ENCODE data around the gene ATP2C2.

The ATP2C2 gene

DNA sequence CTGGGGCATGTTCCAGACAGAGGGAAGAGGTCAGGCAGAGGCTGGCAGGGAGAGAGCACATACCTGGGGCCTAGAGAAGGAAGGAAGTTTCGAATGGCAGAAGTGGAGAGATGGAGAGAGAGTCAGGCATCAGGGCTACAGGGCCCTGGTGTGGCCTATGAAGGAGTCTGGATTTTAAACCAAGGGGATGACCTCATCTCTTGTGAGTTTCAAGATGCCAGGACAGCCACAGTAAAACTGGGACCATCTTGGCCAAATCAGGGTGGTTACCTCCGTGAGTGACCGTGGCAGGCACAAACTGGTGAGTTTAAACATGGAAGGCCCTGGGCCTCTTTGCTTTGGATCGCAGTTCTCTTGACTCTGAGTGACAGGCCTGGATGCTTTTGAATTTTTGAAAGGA lies 7.6 kb upstream of the ATP2C2 start:
- Histone ChIP-seq H3K27ac (ENCODE audit: low read depth, low read length) (no peak overlapping the region), H3K36me3 (ENCODE audit: control insufficient read depth, insufficient read depth, low read length) (no peaks in the 10 kb centered on the region), H3K9ac (ENCODE audit: low read length) (no peak overlapping the region), H3K4me1 (ENCODE audit: control insufficient read depth, insufficient read depth, low read length) (no peaks in the 10 kb centered on the region), H3K27me3 (ENCODE audit: control insufficient read depth, insufficient read depth, low read length) (no peaks in the 10 kb centered on the region), H3K4me3 (ENCODE audit: low read length) (no peak overlapping the region)

DNA sequence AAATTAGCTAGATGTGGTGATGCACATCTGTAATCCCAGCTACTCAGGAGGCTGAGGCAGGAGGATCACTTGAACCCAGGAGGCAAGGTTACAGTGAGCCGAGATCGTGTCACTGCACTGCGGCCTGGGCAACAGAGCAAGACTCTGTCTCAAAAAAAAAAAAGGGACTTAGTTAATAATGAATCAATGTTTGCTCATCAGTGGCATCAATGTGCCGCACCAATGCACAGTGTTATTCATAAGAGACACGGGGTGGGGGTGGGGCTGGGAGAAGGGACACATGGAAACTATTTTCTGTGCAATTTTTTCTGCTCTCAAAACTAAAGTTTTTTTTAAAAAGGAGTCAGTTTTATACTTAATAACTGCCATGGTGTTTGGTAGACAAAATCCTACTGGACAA lies 6.8 kb upstream of the ATP2C2 start:
- H3K9ac ChIP-seq (ENCODE audit: low read length): no peak overlapping the region
- no peak overlapping the region for H3K27ac ChIP-seq (ENCODE audit: low read depth, low read length)
- H3K27me3 ChIP-seq (ENCODE audit: control insufficient read depth, insufficient read depth, low read length): no peaks in the 10 kb centered on the region
- H3K4me3 ChIP-seq (ENCODE audit: low read length): no peak overlapping the region
- H3K4me1 ChIP-seq (ENCODE audit: control insufficient read depth, insufficient read depth, low read length): no peaks in the 10 kb centered on the region
- no peaks in the 10 kb centered on the region for H3K36me3 ChIP-seq (ENCODE audit: control insufficient read depth, insufficient read depth, low read length)

DNA sequence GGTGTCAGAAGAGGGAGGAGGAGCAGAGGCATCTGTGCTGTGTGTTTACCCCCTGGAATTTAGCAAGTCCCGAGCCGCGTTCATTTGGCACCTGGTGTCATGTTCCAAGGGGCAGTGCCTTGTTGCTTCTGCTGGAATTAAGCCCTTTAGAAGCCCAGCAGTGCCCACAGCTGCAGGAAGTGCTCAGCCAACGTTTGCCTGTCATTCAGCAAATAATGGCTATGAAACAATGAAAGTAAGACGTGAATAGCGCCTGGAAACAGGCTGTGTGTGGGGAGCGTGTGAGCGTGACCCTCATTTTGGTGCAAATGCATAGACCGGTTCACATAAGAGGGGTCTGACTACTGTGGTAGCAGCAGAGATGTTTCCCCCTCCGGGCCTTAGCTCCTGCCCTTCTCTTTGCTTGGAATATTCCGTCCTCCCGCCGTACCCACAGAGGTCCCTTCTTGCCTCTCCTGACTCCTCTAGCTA lies 5.8 kb upstream of the ATP2C2 start:
- Histone ChIP-seq H3K9ac (ENCODE audit: low read length) (no peak overlapping the region), H3K27ac (ENCODE audit: low read depth, low read length) (no peak overlapping the region), H3K27me3 (ENCODE audit: control insufficient read depth, insufficient read depth, low read length) (no peaks in the 10 kb centered on the region), H3K36me3 (ENCODE audit: control insufficient read depth, insufficient read depth, low read length) (no peaks in the 10 kb centered on the region), H3K4me3 (ENCODE audit: low read length) (no peak overlapping the region), H3K4me1 (ENCODE audit: control insufficient read depth, insufficient read depth, low read length) (no peaks in the 10 kb centered on the region)

DNA sequence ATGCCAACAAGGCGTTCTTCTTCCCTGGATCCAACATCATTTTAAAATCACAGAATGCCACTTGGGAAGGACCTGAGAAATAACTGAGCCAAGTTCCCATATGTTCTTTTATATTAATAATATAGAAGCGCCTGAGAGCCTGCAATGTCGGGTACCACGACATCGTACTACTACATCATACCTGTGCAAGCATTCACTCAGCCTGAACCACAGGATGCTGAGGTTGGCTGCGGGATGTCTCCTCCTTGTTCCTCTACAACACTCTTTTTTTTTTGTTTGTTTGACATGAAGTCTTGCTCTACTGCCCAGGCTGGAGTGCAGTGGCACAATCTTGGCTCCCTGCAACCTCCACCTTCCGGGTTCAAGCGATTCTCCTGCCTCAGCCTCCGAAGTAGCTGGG lies 2.1 kb upstream of the ATP2C2 start:
- H3K27me3 ChIP-seq (ENCODE audit: control insufficient read depth, insufficient read depth, low read length): no peaks in the 10 kb centered on the region
- H3K4me1 ChIP-seq (ENCODE audit: control insufficient read depth, insufficient read depth, low read length): no peaks in the 10 kb centered on the region
- no peaks in the 10 kb centered on the region for H3K36me3 ChIP-seq (ENCODE audit: control insufficient read depth, insufficient read depth, low read length)
- no peak overlapping the region for H3K27ac ChIP-seq (ENCODE audit: low read depth, low read length)
- H3K4me3 ChIP-seq (ENCODE audit: low read length): no peak overlapping the region
- no peak overlapping the region for H3K9ac ChIP-seq (ENCODE audit: low read length)

DNA sequence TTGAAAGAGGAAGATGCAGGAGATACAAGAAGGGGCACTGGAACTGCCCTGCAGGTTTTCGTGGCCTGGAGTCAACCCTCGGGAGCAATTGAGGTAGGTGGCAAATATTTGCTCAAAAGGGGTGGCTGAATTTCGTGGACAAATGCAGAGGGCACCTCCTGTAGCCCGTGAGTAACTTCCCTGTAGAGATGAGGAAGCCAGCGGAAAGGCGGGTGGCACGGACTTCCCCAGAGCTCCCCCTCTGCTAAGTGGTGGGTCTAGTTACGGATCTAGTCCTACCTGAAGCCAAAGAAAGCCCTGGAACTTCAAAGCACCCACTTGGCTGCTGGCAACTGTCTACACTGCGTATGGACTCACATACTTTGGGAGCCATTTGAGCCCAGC lies 1.0 kb upstream of the ATP2C2 start:
- Histone ChIP-seq H3K36me3 (ENCODE audit: control insufficient read depth, insufficient read depth, low read length) (no peaks in the 10 kb centered on the region), H3K9ac (ENCODE audit: low read length) (no peak overlapping the region), H3K4me3 (ENCODE audit: low read length) (no peak overlapping the region), H3K4me1 (ENCODE audit: control insufficient read depth, insufficient read depth, low read length) (no peaks in the 10 kb centered on the region), H3K27me3 (ENCODE audit: control insufficient read depth, insufficient read depth, low read length) (no peaks in the 10 kb centered on the region), H3K27ac (ENCODE audit: low read depth, low read length) (no peak overlapping the region)

DNA sequence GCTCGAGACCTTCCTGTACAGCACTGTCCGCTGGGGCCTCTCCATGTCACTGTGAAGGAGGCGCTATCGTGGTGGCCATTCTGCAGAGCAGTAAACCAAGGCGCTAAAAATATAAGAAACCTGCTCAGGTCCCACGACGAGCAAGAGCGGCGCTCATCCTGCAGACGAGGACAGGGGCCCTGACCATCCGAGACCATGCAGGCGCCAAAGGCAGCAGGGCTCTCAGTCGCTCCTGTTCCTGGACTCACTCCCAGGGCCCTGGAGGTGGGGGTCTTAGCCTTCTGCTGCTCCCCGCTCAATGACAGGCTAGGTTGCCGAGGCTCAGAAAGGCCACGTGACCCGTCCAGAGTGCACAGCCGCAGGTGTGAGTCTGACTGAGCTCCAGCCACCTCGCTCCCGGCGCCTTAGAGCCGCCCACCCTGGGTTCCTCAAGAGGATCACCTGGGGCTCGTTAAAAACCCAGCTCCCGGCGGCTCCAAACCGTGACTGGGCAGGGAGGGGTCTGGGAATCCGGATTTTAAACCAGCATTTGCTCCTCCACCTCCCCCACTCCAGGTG lies 509 bp upstream of the ATP2C2 start:
- no peak overlapping the region for H3K27ac ChIP-seq (ENCODE audit: low read depth, low read length)
- no peaks in the 10 kb centered on the region for H3K36me3 ChIP-seq (ENCODE audit: control insufficient read depth, insufficient read depth, low read length)
- no peaks in the 10 kb centered on the region for H3K4me1 ChIP-seq (ENCODE audit: control insufficient read depth, insufficient read depth, low read length)
- H3K9ac ChIP-seq (ENCODE audit: low read length): no peak overlapping the region
- no peaks in the 10 kb centered on the region for H3K27me3 ChIP-seq (ENCODE audit: control insufficient read depth, insufficient read depth, low read length)
- peak overlapping the region; percentile 50 for H3K4me3 ChIP-seq (ENCODE audit: low read length)

DNA sequence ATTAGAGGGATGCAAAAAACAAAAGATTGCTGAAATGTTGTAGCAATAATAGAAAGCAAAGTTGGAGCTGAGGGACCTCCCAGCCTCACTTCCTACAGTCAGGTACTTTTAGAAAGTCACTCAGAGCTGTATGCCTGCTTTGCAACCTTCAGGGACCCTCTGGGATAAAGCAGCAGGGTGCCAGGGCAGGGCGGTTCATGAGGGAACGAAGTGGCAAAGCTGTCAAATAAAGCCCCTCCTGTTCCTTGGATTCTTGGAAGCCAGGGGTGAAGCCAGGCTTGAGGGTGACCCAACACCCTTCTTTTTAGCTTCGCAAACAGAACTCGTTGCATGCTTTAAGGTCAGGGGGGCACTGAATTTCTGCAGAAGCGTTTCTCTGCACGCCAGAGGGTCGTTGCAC lies 767 bp downstream of the ATP2C2 start:
- H3K4me1 ChIP-seq (ENCODE audit: control insufficient read depth, insufficient read depth, low read length): no peaks in the 10 kb centered on the region
- H3K27me3 ChIP-seq (ENCODE audit: control insufficient read depth, insufficient read depth, low read length): no peaks in the 10 kb centered on the region
- H3K4me3 ChIP-seq (ENCODE audit: low read length): peak overlapping the region; percentile 58
- H3K9ac ChIP-seq (ENCODE audit: low read length): no peak overlapping the region
- no peaks in the 10 kb centered on the region for H3K36me3 ChIP-seq (ENCODE audit: control insufficient read depth, insufficient read depth, low read length)
- no peak overlapping the region for H3K27ac ChIP-seq (ENCODE audit: low read depth, low read length)

DNA sequence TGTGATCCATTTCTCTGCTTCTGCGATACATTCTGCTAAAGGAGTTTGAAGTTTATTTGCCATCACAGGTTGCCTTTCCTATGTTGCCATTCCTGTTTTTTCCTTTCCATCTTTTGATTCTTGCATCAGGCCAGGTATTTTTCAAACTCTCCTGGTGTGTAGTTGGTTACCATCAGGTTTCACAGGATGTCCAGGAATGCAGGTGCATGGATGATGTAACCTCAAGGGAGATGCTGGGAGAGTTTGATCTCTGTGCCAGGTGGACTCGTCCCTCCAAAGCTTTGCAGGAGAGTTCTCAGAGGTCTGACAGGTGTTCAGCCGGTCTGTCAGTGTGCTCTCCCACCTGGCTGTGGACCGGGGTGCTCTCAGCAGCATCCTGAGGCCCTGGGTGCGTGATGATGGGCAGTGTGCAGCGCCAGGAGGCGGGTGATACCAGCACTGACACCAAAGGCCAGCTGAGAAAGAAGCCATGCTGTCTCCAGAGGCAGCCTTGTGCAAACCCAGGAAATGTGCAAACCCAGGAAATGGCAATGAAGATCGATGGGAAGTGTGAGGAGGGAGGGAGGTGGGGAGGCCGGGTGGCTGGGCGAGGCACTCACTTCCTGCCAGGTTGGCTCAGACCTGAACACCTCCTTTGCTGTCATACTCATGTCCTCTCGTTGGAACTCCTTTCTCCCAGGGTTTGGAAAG lies 1.7 kb downstream of the ATP2C2 start:
- H3K27me3 ChIP-seq (ENCODE audit: control insufficient read depth, insufficient read depth, low read length): no peaks in the 10 kb centered on the region
- no peak overlapping the region for H3K4me3 ChIP-seq (ENCODE audit: low read length)
- H3K9ac ChIP-seq (ENCODE audit: low read length): no peak overlapping the region

DNA sequence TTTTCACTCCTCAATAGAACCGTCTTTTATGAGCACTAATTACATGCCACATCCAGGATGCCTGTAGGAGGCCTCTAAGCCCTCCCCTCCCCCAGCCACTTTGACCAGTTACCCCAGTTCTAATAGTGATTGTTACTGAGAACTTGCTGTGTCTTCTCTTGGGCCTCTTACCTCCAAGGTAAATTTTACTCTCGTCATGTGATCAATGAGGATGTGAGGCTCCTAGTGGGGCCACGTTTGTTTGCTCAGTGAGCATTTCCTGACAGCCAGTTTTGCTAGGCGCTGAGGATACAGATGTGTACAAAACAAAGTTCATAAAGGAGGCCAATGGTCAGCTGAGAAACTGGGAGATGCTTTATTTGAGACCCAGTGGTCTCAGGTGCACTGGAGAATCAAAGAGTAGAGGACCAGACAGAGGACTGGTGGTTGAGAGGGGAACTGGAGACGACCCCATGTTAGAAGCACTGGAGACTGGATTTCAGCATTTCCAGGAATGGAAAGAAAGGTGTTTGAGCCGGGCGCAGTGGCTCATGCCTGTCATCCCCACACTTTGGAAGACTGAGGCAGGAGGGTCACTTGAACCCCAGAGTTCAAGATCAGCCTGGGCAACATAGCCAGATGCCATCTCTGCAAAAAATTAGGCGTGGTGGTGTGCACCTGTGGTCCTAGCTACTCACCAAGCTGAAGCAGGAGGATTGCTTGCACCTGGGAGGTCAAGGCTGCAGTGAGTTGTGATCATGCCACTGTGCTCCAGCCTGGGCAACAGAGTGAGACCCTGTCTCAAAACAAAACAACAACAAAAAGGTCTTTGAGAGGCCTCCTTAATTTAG lies 2.6 kb downstream of the ATP2C2 start:
- Histone ChIP-seq H3K27ac (ENCODE audit: low read depth, low read length) (no peak overlapping the region), H3K4me1 (ENCODE audit: control insufficient read depth, insufficient read depth, low read length) (no peaks in the 10 kb centered on the region), H3K36me3 (ENCODE audit: control insufficient read depth, insufficient read depth, low read length) (no peaks in the 10 kb centered on the region), H3K27me3 (ENCODE audit: control insufficient read depth, insufficient read depth, low read length) (no peaks in the 10 kb centered on the region), H3K4me3 (ENCODE audit: low read length) (no peak overlapping the region), H3K9ac (ENCODE audit: low read length) (no peak overlapping the region)

More for the DNA sequence above, 1.7 kb downstream of the ATP2C2 start:
- Histone ChIP-seq H3K36me3 (ENCODE audit: control insufficient read depth, insufficient read depth, low read length) (no peaks in the 10 kb centered on the region), H3K4me1 (ENCODE audit: control insufficient read depth, insufficient read depth, low read length) (no peaks in the 10 kb centered on the region), H3K27ac (ENCODE audit: low read depth, low read length) (no peak overlapping the region)

DNA sequence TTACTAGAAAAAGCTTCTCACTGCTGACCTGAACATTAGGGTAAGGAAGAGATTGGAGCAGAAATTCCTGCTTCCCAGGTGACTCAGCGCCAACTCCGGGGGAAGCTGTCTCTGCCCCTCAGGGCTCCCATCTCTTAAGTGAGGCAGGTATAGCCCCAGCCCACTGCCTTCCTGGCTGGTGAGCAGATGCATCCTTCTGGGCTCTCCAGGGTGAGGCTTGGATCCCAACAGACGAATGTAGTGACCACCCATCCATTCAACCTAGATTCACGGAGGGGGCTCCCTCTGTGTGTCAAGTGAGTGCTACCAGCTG lies 3.2 kb downstream of the ATP2C2 start:
- Histone ChIP-seq H3K4me1 (ENCODE audit: control insufficient read depth, insufficient read depth, low read length) (no peaks in the 10 kb centered on the region), H3K27me3 (ENCODE audit: control insufficient read depth, insufficient read depth, low read length) (no peaks in the 10 kb centered on the region), H3K9ac (ENCODE audit: low read length) (no peak overlapping the region), H3K27ac (ENCODE audit: low read depth, low read length) (no peak overlapping the region), H3K36me3 (ENCODE audit: control insufficient read depth, insufficient read depth, low read length) (no peaks in the 10 kb centered on the region), H3K4me3 (ENCODE audit: low read length) (no peak overlapping the region)

DNA sequence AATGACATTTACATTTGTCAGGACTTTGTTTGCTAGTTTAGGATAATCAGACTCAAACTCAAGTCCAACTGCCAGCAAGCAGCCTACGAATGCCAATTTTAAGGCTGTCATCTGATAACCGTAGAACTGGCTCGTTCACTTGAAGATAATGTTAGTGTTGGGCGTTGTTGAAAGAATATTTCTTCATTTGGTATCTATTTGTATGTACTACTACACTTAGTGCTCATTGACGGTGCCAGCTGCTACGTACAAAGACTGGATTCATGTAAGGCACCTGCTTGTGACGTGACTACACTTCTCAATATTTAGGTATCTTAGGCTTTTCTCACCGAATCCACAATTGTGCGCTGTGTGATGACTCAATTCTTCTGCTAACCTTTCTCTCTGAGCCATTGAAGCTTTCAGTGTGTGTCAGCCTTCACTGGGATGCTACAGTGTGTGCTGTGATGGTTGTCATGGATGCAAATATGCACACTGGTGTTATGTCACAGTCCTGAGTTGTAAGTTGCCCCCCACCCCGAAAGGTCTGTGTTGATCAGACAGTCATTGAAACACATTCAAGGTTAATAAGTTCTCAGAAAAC lies 5.7 kb downstream of the ATP2C2 start:
- no peak overlapping the region for H3K27ac ChIP-seq (ENCODE audit: low read depth, low read length)
- H3K4me1 ChIP-seq (ENCODE audit: control insufficient read depth, insufficient read depth, low read length): no peaks in the 10 kb centered on the region
- no peak overlapping the region for H3K9ac ChIP-seq (ENCODE audit: low read length)
- H3K4me3 ChIP-seq (ENCODE audit: low read length): no peak overlapping the region
- H3K36me3 ChIP-seq (ENCODE audit: control insufficient read depth, insufficient read depth, low read length): no peaks in the 10 kb centered on the region
- H3K27me3 ChIP-seq (ENCODE audit: control insufficient read depth, insufficient read depth, low read length): no peaks in the 10 kb centered on the region

DNA sequence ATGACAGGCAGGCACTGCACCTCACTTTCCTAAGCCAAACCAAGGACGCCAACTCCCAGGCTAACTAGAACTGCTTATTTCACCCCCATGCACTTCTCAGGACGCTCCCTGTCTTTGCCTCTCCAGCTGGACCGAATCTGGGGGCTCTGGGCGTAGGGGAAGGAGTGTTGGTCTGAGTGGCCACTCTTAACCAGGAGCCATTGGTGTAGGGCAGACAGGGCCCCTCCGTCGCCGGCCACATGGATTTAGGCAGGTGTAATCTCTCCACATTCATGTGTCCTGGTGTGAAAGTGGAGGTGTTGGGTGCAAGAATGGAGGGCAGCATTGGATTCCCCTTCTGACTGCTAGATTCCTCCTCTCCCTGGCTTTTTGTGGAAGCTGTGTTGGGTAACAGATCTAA lies 9.8 kb downstream of the ATP2C2 start:
- H3K4me1 ChIP-seq (ENCODE audit: control insufficient read depth, insufficient read depth, low read length): no peaks in the 10 kb centered on the region
- no peaks in the 10 kb centered on the region for H3K27me3 ChIP-seq (ENCODE audit: control insufficient read depth, insufficient read depth, low read length)
- no peak overlapping the region for H3K27ac ChIP-seq (ENCODE audit: low read depth, low read length)

More for the DNA sequence above, 9.8 kb downstream of the ATP2C2 start:
- no peak overlapping the region for H3K9ac ChIP-seq (ENCODE audit: low read length)
- H3K4me3 ChIP-seq (ENCODE audit: low read length): no peak overlapping the region
- no peaks in the 10 kb centered on the region for H3K36me3 ChIP-seq (ENCODE audit: control insufficient read depth, insufficient read depth, low read length)
